Cardiac muscle cell (in vitro differentiated cells and primary cell): ENCODE measurements around the gene CUEDC1. TPM values are rescaled to one million over a fixed set of nuclear protein-coding genes. Genes with fewer than 3 reads are reported as not detected.

ENCODE experiments used
- DNase-seq, 2 donors: peaks; one replicate each; pipeline versions ENCODE4 v3.0.0 to v3.0.0-alpha.2; 2010 to 2017; ENCODE audit warnings: low read depth in 1 of 2, low spot score in 1 of 2
- H3K27ac ChIP-seq: fragments of 200-600 bp; sonication (generic); 2 replicates; pipeline ENCODE4 v1.5.1; 2016
- H3K27me3 ChIP-seq: fragments of 200-600 bp; sonication (generic); 2 replicates; pipeline ENCODE4 v1.6.0; 2016; ENCODE audit warnings: control low read depth
- H3K36me3 ChIP-seq: fragments of 200-600 bp; sonication (generic); 2 replicates; pipeline ENCODE4 v1.5.1; 2016; ENCODE audit warnings: control low read depth
- H3K4me1 ChIP-seq: fragments of 200-600 bp; sonication (generic); 2 replicates; pipeline ENCODE4 v1.8.1; 2017; ENCODE audit warnings: low read depth, mild to moderate bottlenecking, mixed run types
- H3K4me3 ChIP-seq: fragments of 200-600 bp; sonication (generic); 2 replicates; pipeline ENCODE4 v1.5.1; 2016; ENCODE audit warnings: mild to moderate bottlenecking
- H3K9me3 ChIP-seq: fragments of 200-600 bp; sonication (generic); 2 replicates; pipeline ENCODE4 v1.5.1; 2017; ENCODE audit warnings: low read depth, mild to moderate bottlenecking, control low read depth
- polyA plus RNA-seq: library from polyadenylated mRNA; unstranded; fragments of >200 nt; fragmentation: Nextera tagmentation; extraction: Ambion mirVana; gene quantifications from 2 replicates; pipeline ENCODE4 v1.2.1, GENCODE V29; 2016
- total RNA-seq: library from RNA; depleted of rRNA; stranded (reverse); fragments of >200 nt; gene quantifications from 2 replicates; pipeline ENCODE4 v1.2.3, GENCODE V29; 2016
- TF ChIP-seq, protein P1 (sequence below): IDR thresholded peaks from 2 replicates; pipeline ENCODE4 v1.5.1; 2012; ENCODE audit warnings: low read depth, mild to moderate bottlenecking, low read length

Gene CUEDC1
- total and polyA plus RNA-seq, 2 experiments from 2014 or later: 10.9 to 18.3 TPM

DNA sequence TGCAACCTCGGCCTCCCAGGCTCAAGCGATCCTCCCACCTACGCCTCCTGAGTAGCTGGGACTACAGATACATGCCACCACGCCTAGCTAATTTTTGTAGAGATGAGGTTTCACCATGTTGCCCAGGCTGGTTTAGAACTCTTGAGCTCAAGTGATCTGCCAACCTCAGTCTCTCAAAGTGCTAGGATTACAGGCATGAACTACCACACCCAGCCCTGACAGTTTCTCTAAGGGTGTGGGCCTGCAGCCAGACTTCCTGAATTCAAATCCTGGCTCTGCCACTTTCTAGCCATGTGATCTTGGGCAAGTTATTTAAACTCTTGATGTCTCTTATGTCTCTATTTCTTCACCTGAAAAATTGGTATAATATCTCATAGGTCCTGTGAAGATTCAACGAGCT is 5.6 kb downstream of the CUEDC1 start:
- Histone ChIP-seq H3K36me3 (no peaks in the 10 kb centered on the region), H3K27ac (no peak overlapping the region), H3K4me3 (no peak overlapping the region), H3K9me3 (no peaks in the 10 kb centered on the region), H3K4me1 (peaks cover 6% of the 10 kb centered on the region), H3K27me3 (no peaks in the 10 kb centered on the region)
- no peak for DNase-seq
- TF ChIP-seq, protein P1, sequence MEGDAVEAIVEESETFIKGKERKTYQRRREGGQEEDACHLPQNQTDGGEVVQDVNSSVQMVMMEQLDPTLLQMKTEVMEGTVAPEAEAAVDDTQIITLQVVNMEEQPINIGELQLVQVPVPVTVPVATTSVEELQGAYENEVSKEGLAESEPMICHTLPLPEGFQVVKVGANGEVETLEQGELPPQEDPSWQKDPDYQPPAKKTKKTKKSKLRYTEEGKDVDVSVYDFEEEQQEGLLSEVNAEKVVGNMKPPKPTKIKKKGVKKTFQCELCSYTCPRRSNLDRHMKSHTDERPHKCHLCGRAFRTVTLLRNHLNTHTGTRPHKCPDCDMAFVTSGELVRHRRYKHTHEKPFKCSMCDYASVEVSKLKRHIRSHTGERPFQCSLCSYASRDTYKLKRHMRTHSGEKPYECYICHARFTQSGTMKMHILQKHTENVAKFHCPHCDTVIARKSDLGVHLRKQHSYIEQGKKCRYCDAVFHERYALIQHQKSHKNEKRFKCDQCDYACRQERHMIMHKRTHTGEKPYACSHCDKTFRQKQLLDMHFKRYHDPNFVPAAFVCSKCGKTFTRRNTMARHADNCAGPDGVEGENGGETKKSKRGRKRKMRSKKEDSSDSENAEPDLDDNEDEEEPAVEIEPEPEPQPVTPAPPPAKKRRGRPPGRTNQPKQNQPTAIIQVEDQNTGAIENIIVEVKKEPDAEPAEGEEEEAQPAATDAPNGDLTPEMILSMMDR: no peak

DNA sequence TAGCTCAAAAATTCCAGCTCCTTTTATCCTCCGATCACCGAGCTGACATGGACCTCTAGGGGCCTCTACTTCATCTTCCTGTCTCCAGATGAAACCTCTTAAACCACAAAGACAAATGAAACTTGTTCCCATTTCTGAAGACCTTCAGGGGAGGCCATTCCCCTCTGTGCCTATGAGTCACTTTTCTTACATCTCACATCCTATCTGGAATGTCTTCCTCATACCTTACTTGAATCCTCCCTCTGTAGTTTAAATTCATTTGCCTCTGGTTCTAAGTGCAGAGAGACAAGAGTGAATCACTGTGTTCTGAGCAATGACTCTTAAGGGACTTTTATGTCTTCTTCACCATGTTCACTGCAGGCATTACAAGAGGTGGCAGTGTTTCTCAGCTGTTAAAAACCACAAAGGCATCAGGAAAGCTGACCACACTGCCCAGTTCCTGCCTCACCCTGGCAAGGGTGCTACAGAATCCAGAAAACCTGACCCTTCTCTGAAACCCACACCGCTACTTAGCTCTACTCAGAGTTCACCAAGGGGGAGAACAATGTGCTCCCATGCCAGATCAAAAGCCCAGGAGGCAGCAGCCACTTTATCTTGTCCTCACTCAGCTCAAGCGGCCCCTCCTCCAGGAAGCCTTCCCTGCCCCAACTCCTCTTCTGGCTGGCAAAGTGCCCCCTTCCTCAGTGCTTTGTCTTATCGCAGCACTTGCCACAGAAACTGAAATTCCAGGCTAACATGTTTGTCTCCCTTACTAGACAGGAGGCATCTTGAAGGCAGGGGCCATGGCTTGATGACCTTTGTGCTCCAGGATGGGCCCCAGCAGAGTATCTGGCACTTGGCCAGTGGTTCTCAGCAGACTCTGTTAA is 6.4 kb downstream of the CUEDC1 start:
- DNase-seq: peak in 1 of 2 donors; percentile 82
- Histone ChIP-seq H3K27ac (no peak overlapping the region), H3K27me3 (no peaks in the 10 kb centered on the region), H3K4me3 (no peak overlapping the region), H3K9me3 (no peaks in the 10 kb centered on the region), H3K4me1 (peaks cover 6% of the 10 kb centered on the region), H3K36me3 (no peaks in the 10 kb centered on the region)
- TF ChIP-seq, protein P1: no peak

DNA sequence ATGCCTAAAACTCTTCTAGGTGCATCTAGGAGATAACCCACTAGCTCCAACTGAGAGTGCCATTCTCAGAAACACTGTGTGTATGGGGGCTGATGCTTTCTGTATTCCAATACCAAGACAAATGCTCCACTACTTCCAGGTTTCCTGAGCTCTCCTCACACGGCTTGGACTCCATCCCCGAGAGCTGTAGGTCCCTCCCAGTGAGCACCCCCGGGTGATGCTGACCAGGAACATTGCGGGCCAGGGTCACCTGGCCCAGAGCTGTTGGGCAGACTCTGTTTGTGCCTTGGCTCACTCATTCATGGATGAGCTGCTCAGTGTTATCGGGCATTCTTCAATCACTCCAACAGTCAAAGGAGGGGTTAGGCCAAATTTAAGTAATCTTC is 7.0 kb downstream of the CUEDC1 start:
- H3K4me1 ChIP-seq: peaks cover 6% of the 10 kb centered on the region
- H3K36me3 ChIP-seq: no peaks in the 10 kb centered on the region
- H3K4me3 ChIP-seq: no peak overlapping the region
- TF ChIP-seq, protein P1: no peak
- no peak for DNase-seq
- H3K27ac ChIP-seq: no peak overlapping the region
- H3K27me3 ChIP-seq: no peaks in the 10 kb centered on the region
- H3K9me3 ChIP-seq: no peaks in the 10 kb centered on the region

DNA sequence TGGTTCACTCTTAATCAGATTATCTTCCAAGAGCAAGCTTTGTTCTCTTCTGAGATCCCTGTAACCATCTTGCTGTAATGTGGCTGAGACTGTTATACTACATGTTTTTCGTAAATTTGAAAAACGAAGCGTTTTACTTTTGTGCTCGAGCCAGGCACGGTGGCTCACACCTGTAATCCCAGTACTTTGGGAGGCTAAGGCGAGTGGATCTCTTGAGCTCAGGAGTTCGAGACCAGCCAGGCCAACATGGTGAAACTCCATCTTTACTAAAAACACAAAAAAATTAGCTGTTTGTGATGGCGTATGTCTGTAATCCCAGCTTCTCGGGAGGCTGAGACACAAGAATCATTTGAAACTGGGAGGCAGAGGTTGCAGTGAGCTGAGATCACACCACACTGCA is 7.8 kb downstream of the CUEDC1 start:
- Histone ChIP-seq H3K4me3 (no peak overlapping the region), H3K27ac (no peak overlapping the region), H3K4me1 (peaks cover 6% of the 10 kb centered on the region), H3K9me3 (no peaks in the 10 kb centered on the region), H3K36me3 (no peaks in the 10 kb centered on the region), H3K27me3 (no peaks in the 10 kb centered on the region)
- no peak for DNase-seq
- TF ChIP-seq, protein P1: no peak

DNA sequence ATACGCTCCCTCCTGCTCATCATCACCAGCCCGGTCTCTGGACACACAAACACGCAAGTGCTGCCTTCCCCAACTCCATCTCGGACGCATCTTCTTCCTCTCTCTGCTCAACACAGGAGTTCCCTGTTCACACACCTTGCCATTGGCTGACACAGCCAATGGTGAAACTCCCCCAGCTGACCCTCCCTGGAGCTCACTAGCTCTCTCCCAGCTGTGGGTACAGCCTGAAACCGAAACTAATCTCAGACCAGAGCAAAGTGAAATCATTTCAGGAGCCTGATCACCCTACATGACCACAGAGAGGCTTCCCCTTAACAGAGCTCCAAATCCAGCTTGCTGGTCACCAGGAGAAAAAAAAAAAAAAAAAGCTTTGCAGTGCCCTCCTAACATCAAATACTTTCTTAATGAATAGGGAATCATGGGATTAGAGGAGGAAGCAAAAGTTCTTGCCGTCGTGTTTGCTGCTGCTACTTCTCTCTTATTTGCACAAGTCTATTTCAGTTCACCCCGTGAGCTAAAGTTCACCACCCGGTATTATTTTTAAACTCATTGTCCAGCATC is 8.3 kb downstream of the CUEDC1 start:
- Histone ChIP-seq H3K27me3 (no peaks in the 10 kb centered on the region), H3K36me3 (no peaks in the 10 kb centered on the region), H3K27ac (no peak overlapping the region), H3K9me3 (no peaks in the 10 kb centered on the region), H3K4me3 (no peak overlapping the region), H3K4me1 (peaks cover 6% of the 10 kb centered on the region)
- TF ChIP-seq, protein P1: no peak
- DNase-seq: peak in 1 of 2 donors; percentile 66
